ENCODE data around the gene NAA20.

DNA sequence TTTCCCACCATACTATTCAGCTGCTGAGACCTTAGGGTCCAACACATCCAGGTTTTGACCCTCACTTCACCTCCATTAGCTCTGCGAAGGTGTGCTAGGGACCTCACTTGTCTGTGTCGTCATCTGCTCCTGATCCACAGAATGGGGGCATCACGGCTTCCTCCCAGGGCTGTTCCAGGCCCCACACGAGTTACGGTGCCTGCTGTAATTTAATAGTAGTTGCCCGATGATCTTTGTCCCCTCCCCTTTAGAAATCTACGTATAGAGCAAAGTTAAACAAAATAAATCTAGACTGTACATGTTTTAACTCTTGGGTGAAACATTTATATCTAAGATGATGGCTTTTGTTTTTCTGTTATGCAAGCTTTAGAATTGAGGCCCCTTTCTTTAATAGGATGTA lies 49.1 kb upstream of the NAA20 start:
- TF ChIP-seq, protein P1, sequence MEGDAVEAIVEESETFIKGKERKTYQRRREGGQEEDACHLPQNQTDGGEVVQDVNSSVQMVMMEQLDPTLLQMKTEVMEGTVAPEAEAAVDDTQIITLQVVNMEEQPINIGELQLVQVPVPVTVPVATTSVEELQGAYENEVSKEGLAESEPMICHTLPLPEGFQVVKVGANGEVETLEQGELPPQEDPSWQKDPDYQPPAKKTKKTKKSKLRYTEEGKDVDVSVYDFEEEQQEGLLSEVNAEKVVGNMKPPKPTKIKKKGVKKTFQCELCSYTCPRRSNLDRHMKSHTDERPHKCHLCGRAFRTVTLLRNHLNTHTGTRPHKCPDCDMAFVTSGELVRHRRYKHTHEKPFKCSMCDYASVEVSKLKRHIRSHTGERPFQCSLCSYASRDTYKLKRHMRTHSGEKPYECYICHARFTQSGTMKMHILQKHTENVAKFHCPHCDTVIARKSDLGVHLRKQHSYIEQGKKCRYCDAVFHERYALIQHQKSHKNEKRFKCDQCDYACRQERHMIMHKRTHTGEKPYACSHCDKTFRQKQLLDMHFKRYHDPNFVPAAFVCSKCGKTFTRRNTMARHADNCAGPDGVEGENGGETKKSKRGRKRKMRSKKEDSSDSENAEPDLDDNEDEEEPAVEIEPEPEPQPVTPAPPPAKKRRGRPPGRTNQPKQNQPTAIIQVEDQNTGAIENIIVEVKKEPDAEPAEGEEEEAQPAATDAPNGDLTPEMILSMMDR (IDR thresholded peaks at IDR 0.05) = no peak
- TF ChIP-seq POLR2A (IDR thresholded peaks at IDR 0.05) = no peak

Measured in tibial nerve (tissue), 3 donors.